HCT116 (cell line): ENCODE data around the gene FOXD2. TPM values are rescaled to one million over a fixed set of nuclear protein-coding genes. Genes with fewer than 3 reads are reported as not detected.

Experiments used
- ATAC-seq: fragments of 200-7000 bp; cut with Tn5 transposase; 2 replicates; pipeline ENCODE4 v1.9.1; 2020; ENCODE audit warnings: mild to moderate bottlenecking, moderate library complexity
- BruUV-seq: library from RNA; stranded (reverse); fragments of 400-500 nt; replicated peaks from 2 replicates; lab custom pipeline; 2021; lab: Mats Ljungman, UMichigan
- CTCF ChIA-PET: fragments of 300-600 bp; sonication (Branson Sonifier 250); formaldehyde crosslinking; loops from one replicate; lab custom pipeline; 2021; ENCODE audit warnings: antibody characterized with exemption; lab: Charles Lee
- POLR2A ChIA-PET: fragments of 300-600, 350-600 bp; sonication (Branson Sonifier 250); formaldehyde crosslinking; loops from one replicate; lab custom pipeline; 2021; ENCODE audit warnings: antibody characterized with exemption; lab: Charles Lee
- RAD21 ChIA-PET, 2 experiments: fragments of 300-600 bp; sonication (Branson Sonifier 250); formaldehyde crosslinking; loops; one replicate each; lab custom pipeline; 2023; ENCODE audit warnings: low total read pairs in 2 of 2; ENCODE audit not compliant: uncharacterized antibody in 2 of 2, unreplicated experiment in 2 of 2, low non-redundant PET in 1 of 2; lab: Charles Lee
- DNase-seq: peaks from one replicate; pipeline ENCODE4 v3.0.0-alpha.2; 2010; ENCODE audit warnings: low read depth, low spot score
- H2AFZ ChIP-seq: fragments of 200-600 bp; shearing (Covaris generic), sonication (generic); 2 replicates; pipeline ENCODE4 v1.6.1; 2017; ENCODE audit warnings: low read depth, mixed run types, mixed read lengths, antibody characterized with exemption, low read length; ENCODE audit not compliant: poor library complexity, severe bottlenecking
- H3K27ac ChIP-seq: 2 replicates; pipeline ENCODE4 v1.5.1; 2012; ENCODE audit warnings: low read depth, low read length
- H3K27me3 ChIP-seq: fragments of 200-600 bp; sonication (generic); 2 replicates; pipeline ENCODE4 v1.6.1; 2016; ENCODE audit warnings: mixed run types, low read length, mixed read lengths; ENCODE audit not compliant: insufficient read depth
- H3K36me3 ChIP-seq, 2 experiments: fragments of 200-500 bp in 1 of 2; fragments of 200-600 bp in 1 of 2; sonication (Bioruptor generic) in 1 of 2; sonication (generic) in 1 of 2; 2 replicates each; pipeline versions ENCODE4 v1.5.1 to v1.6.1; 2014 to 2016; ENCODE audit warnings: low read length in 2 of 2, inconsistent platforms in 1 of 2, mixed read lengths in 1 of 2, mixed run types in 1 of 2; ENCODE audit not compliant: insufficient read depth in 2 of 2, control insufficient read depth in 1 of 2
- H3K4me1 ChIP-seq, 2 experiments: fragments of 200-600 bp in 1 of 2; sonication (generic) in 1 of 2; 2 replicates each; pipeline versions ENCODE4 v1.5.1 to v1.6.1; 2012 to 2017; ENCODE audit warnings: low read length in 2 of 2, inconsistent platforms in 1 of 2, mild to moderate bottlenecking in 1 of 2, mixed read lengths in 1 of 2, mixed run types in 1 of 2, moderate library complexity in 1 of 2; ENCODE audit not compliant: insufficient read depth in 2 of 2, control insufficient read depth in 1 of 2
- H3K4me2 ChIP-seq: fragments of 200-600 bp; sonication (generic); 2 replicates; pipeline ENCODE4 v1.6.1; 2017; ENCODE audit warnings: mixed run types, low read length, mixed read lengths
- H3K4me3 ChIP-seq, 2 experiments: fragments of 200-600 bp in 1 of 2; sonication (generic) in 1 of 2; replicated peaks in 1 of 2; 2 replicates each; pipeline ENCODE4 v1.5.1; 2011 to 2016; ENCODE audit warnings: low read length in 2 of 2, control low read depth in 1 of 2, low read depth in 1 of 2, mild to moderate bottlenecking in 1 of 2, mixed read lengths in 1 of 2, mixed run types in 1 of 2
- H3K79me2 ChIP-seq: fragments of 200-600 bp; sonication (generic); 2 replicates; pipeline ENCODE4 v1.6.1; 2017; ENCODE audit warnings: mild to moderate bottlenecking, mixed run types, low read length, moderate library complexity, mixed read lengths; ENCODE audit not compliant: insufficient read depth
- H3K9ac ChIP-seq: fragments of 200-600 bp; sonication (generic); 2 replicates; pipeline ENCODE4 v1.6.1; 2016; ENCODE audit warnings: low read length, mixed read lengths
- H3K9me2 ChIP-seq: fragments of 200-600 bp; sonication (generic), shearing (Covaris generic); 2 replicates; pipeline ENCODE4 v1.6.1; 2017; ENCODE audit warnings: mixed run types, mild to moderate bottlenecking, moderate library complexity; ENCODE audit not compliant: insufficient read depth
- H3K9me3 ChIP-seq, 2 experiments: fragments of 200-500 bp in 1 of 2; fragments of 200-600 bp in 1 of 2; sonication (Bioruptor generic) in 1 of 2; sonication (generic) in 1 of 2; 2 replicates each; pipeline ENCODE4 v1.6.1; 2014 to 2017; ENCODE audit warnings: low read length in 2 of 2, mixed read lengths in 2 of 2, inconsistent platforms in 1 of 2, low read depth in 1 of 2, mild to moderate bottlenecking in 1 of 2, mixed run types in 1 of 2, moderate library complexity in 1 of 2; ENCODE audit not compliant: control insufficient read depth in 1 of 2, insufficient read depth in 1 of 2
- H4K20me1 ChIP-seq: fragments of 200-600 bp; sonication (generic), shearing (Covaris generic); 2 replicates; pipeline ENCODE4 v1.6.1; 2017; ENCODE audit warnings: mixed run types, mild to moderate bottlenecking, moderate library complexity; ENCODE audit not compliant: insufficient read depth
- CBX3 ChIP-seq: IDR thresholded peaks from 2 replicates; pipeline ENCODE4 v1.6.1; 2012; ENCODE audit warnings: low read depth
- CTCF ChIP-seq, 3 experiments: fragments of 200-600 bp in 1 of 3; sonication (generic) in 1 of 3; IDR thresholded peaks in 2 of 3; conservative IDR thresholded peaks in 1 of 3; 2 replicates each; pipeline ENCODE4 v1.5.1; 2012 to 2017; ENCODE audit warnings: low read depth in 2 of 3, low read length in 2 of 3, antibody characterized with exemption in 1 of 3, borderline replicate concordance in 1 of 3, control low read depth in 1 of 3, mild to moderate bottlenecking in 1 of 3, mixed read lengths in 1 of 3, mixed run types in 1 of 3, moderate library complexity in 1 of 3; ENCODE audit not compliant: insufficient read depth in 1 of 3
- EZH2phosphoT487 ChIP-seq: fragments of 200-600 bp; IDR thresholded peaks from 2 replicates; pipeline ENCODE4 v1.6.1; 2018; ENCODE audit warnings: antibody characterized with exemption, borderline replicate concordance
- JUND ChIP-seq: IDR thresholded peaks from 2 replicates; pipeline ENCODE4 v1.6.1; 2012
- RAD21 ChIP-seq: IDR thresholded peaks from 2 replicates; pipeline ENCODE4 v1.6.1; 2012; ENCODE audit warnings: low read depth, mild to moderate bottlenecking
- SP1 ChIP-seq: IDR thresholded peaks from 2 replicates; pipeline ENCODE4 v1.6.1; 2012; ENCODE audit warnings: low read depth
- SRF ChIP-seq: IDR thresholded peaks from 2 replicates; pipeline ENCODE4 v1.6.1; 2012; ENCODE audit warnings: low read depth
- TCF7L2 ChIP-seq: IDR thresholded peaks from 2 replicates; pipeline ENCODE4 v1.7.0; 2011; ENCODE audit warnings: borderline replicate concordance, inconsistent platforms; ENCODE audit not compliant: insufficient read depth, insufficient read length; ENCODE audit errors: extremely low read depth
- YY1 ChIP-seq: IDR thresholded peaks from 2 replicates; pipeline ENCODE4 v1.6.1; 2011; ENCODE audit warnings: low read length, low read depth, moderate library complexity, mild to moderate bottlenecking; ENCODE audit not compliant: insufficient replicate concordance; ENCODE audit errors: extremely low read depth
- intact Hi-C: fragments of 100-400 bp; cut with micrococcal nuclease; formaldehyde crosslinking; loops from 2 replicates; pipeline ENCODE4 v1.10.0; 2022
- total RNA-seq: library from RNA; stranded (reverse); gene quantifications from one replicate; pipeline ENCODE4 v1.2.1, GENCODE V29; 2021; ENCODE audit not compliant: unreplicated experiment
- TF ChIP-seq, protein P1 (sequence below): IDR thresholded peaks from 2 replicates; pipeline ENCODE4 v1.6.1; 2012; ENCODE audit warnings: low read depth
- TF ChIP-seq, protein P2 (sequence below): IDR thresholded peaks from 2 replicates; pipeline ENCODE4 v1.6.1; 2012

The FOXD2 gene
- total RNA-seq, 1 experiment from 2014 or later, result 1.9 TPM

GRCh38 chr1:47465605-47466004, 27.8 kb downstream of the FOXD2 start:
- no peak for TF ChIP-seq SP1
- TF ChIP-seq, protein P1, sequence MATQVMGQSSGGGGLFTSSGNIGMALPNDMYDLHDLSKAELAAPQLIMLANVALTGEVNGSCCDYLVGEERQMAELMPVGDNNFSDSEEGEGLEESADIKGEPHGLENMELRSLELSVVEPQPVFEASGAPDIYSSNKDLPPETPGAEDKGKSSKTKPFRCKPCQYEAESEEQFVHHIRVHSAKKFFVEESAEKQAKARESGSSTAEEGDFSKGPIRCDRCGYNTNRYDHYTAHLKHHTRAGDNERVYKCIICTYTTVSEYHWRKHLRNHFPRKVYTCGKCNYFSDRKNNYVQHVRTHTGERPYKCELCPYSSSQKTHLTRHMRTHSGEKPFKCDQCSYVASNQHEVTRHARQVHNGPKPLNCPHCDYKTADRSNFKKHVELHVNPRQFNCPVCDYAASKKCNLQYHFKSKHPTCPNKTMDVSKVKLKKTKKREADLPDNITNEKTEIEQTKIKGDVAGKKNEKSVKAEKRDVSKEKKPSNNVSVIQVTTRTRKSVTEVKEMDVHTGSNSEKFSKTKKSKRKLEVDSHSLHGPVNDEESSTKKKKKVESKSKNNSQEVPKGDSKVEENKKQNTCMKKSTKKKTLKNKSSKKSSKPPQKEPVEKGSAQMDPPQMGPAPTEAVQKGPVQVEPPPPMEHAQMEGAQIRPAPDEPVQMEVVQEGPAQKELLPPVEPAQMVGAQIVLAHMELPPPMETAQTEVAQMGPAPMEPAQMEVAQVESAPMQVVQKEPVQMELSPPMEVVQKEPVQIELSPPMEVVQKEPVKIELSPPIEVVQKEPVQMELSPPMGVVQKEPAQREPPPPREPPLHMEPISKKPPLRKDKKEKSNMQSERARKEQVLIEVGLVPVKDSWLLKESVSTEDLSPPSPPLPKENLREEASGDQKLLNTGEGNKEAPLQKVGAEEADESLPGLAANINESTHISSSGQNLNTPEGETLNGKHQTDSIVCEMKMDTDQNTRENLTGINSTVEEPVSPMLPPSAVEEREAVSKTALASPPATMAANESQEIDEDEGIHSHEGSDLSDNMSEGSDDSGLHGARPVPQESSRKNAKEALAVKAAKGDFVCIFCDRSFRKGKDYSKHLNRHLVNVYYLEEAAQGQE, result no peak
- ChIA-PET CTCF (interaction anchor here (1.5 kb wide), 1 partner anchor 16 kb away, joined by 4 read pairs; no protein-coding TSS in a partner anchor), POLR2A (no interaction called here), RAD21 (no interaction called here)
- Histone ChIP-seq H3K4me2 (no peak overlapping the region), H3K79me2 (no peaks in the 10 kb centered on the region), H3K4me1 (no peaks in the 10 kb centered on the region), H4K20me1 (no peaks in the 10 kb centered on the region), H2AFZ (no peak overlapping the region), H3K9ac (no peak overlapping the region), H3K27ac (no peak overlapping the region), H3K4me3 (no peak overlapping the region), H3K27me3 (peaks cover 36% of the 10 kb centered on the region), H3K36me3 (no peaks in the 10 kb centered on the region), H3K9me2 (no peaks in the 10 kb centered on the region), H3K9me3 (no peaks in the 10 kb centered on the region)
- BruUV-seq, result no TSS peak
- intact Hi-C loops, result no loop called here
- DNase-seq, result no peak
- no peak for ATAC-seq

DNA sequence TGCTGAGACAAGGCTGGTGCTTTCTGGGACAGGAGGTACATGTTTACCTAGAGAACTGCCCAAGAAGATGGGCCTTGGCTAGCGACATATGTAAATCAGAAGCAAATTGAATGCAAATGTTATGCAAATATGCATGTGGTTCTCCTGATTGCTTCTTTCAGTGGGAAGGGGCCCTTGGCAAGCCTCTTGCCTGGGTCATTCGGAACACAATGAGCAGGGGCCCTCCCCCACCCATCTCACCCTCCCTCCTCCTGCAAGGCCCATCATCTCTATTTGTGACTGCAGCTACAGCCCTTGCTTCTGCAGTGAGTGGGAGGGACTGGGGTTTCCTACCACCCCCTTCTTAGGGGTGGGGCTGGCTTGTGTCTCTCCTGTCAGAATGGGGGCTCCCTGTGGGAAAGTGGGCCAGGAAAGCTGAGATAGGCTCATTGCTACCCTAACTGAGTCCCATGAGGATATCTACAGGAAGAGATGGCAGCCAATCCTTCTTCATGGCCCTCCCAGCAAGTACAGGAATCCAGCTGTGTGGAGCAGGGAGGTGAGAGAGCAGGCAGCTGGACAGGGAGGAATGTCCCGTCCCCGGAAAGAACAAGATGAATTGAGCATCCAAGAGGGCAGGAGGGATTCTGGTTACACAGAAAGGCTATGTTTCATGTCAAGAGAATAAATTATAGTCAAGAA, 31.0 kb downstream of the FOXD2 start:
- ChIA-PET CTCF (no interaction called here), RAD21 (no interaction called here), POLR2A (no interaction called here)
- intact Hi-C loops, result no loop called here
- no peaks in the 10 kb centered on the region for H4K20me1 ChIP-seq
- H3K4me3 ChIP-seq, result no peak overlapping the region
- H3K36me3 ChIP-seq, result no peaks in the 10 kb centered on the region
- no peak overlapping the region for H3K27ac ChIP-seq
- no peak overlapping the region for H3K9ac ChIP-seq
- ATAC-seq (no peak), DNase-seq (no peak)
- H3K9me2 ChIP-seq, result no peaks in the 10 kb centered on the region
- no peaks in the 10 kb centered on the region for H3K4me1 ChIP-seq
- H2AFZ ChIP-seq, result no peak overlapping the region
- H3K9me3 ChIP-seq, result no peaks in the 10 kb centered on the region
- BruUV-seq, result no TSS peak
- H3K27me3 ChIP-seq, result peaks cover 10% of the 10 kb centered on the region; the same call in 1 of the 2 replicates
- no peak overlapping the region for H3K4me2 ChIP-seq
- H3K79me2 ChIP-seq, result no peaks in the 10 kb centered on the region
- TF ChIP-seq, protein P2, sequence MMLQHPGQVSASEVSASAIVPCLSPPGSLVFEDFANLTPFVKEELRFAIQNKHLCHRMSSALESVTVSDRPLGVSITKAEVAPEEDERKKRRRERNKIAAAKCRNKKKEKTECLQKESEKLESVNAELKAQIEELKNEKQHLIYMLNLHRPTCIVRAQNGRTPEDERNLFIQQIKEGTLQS, result no peak
- no peak for TF ChIP-seq CTCF (IDR thresholded peaks at IDR 0.05 in 2 of 3, conservative IDR thresholded peaks at IDR 0.05 in 1 of 3; ENCODE audit: borderline replicate concordance in 1 of 3, insufficient read depth in 1 of 3, low read depth in 2 of 3, low read length in 2 of 3)
- no peak for TF ChIP-seq YY1
- TF ChIP-seq EZH2phosphoT487, result no peak
- no peak for TF ChIP-seq SRF
- no peak for TF ChIP-seq JUND
- TF ChIP-seq SP1, result no peak
- no peak for TF ChIP-seq RAD21
- no peak for TF ChIP-seq TCF7L2
- no peak for TF ChIP-seq CBX3
